Body of pancreas (tissue), 4 donors: ENCODE data around the gene WWOX.

Source experiments
- CTCF ChIP-seq, 7 experiments: fragments of 450-650 bp in 4 of 7; fragments of 200-600 bp in 3 of 7; sonication (generic) in 3 of 7; IDR thresholded peaks; one replicate each; pipeline ENCODE4 v1.5.1; 2016 to 2019; ENCODE audit warnings: antibody characterized with exemption in 7 of 7
- POLR2A ChIP-seq, 3 donors: fragments of 450-650 bp; IDR thresholded peaks; one replicate each; pipeline ENCODE4 v1.6.1; 2016; ENCODE audit warnings: antibody characterized with exemption in 3 of 3, mild to moderate bottlenecking in 2 of 3

DNA sequence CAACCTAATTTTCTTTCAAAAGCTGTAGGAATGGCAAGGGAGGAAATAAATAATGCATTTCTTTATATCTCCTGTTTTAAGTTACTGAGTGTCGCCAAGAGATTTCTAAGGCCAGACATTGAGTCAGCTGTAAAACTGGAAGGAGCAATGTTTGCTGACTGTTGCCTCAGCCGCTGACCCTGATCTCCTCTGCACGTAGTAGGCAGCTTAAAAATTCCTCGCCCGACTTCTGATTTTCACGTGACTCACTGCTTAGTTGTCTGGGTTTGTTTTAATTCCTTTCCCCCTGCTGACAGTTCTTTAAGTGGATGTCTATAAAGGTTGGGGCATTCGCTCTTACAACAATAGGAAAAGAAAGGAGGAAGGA, 100.6 kb downstream of the WWOX start:
- no peak for TF ChIP-seq CTCF (IDR thresholded peaks at IDR 0.05)
- no peak for TF ChIP-seq POLR2A (IDR thresholded peaks at IDR 0.05)
